PFSK-1 (cell line): ENCODE data around the gene APOO. TPM values are rescaled to one million over a fixed set of nuclear protein-coding genes. Genes with fewer than 3 reads are reported as not detected.

Experiments used
- FOXP2 ChIP-seq: optimal IDR thresholded peaks from 2 replicates; pipeline ENCODE3; 2011; ENCODE audit warnings: borderline replicate concordance, control low read depth, inconsistent platforms; ENCODE audit not compliant: insufficient read depth; ENCODE audit errors: extremely low read length, extremely low read depth
- POLR2AphosphoS5 ChIP-seq: IDR thresholded peaks from 2 replicates; pipeline ENCODE4 v1.6.1; 2012; ENCODE audit warnings: low read depth, mild to moderate bottlenecking, control low read depth, low read length, moderate library complexity
- SIN3A ChIP-seq: IDR thresholded peaks from 2 replicates; pipeline ENCODE4 v1.6.1; 2012; ENCODE audit warnings: mild to moderate bottlenecking, low read length, moderate library complexity, borderline replicate concordance; ENCODE audit not compliant: insufficient read depth
- TAF1 ChIP-seq: IDR thresholded peaks from 2 replicates; pipeline ENCODE4 v1.6.1; 2012; ENCODE audit warnings: low read length, control low read depth, borderline replicate concordance; ENCODE audit not compliant: insufficient read depth
- polyA plus RNA-seq: library from polyadenylated mRNA; unstranded; fragments of >200 nt; gene quantifications from one replicate; pipeline ENCODE4 v1.2.1, GENCODE V29; 2012; ENCODE audit warnings: low read depth, missing spikeins; ENCODE audit not compliant: insufficient read length
- TF ChIP-seq, protein P1 (sequence below), 2 experiments: IDR thresholded peaks; 2 replicates each; pipeline versions ENCODE4 v1.6.1 to v1.8.0; 2011 to 2012; ENCODE audit warnings: low read depth in 2 of 2, low read length in 2 of 2, control low read depth in 1 of 2, inconsistent platforms in 1 of 2, mild to moderate bottlenecking in 1 of 2, moderate library complexity in 1 of 2; ENCODE audit not compliant: insufficient read depth in 1 of 2

Gene APOO
- 19.2 TPM for polyA plus RNA-seq

DNA sequence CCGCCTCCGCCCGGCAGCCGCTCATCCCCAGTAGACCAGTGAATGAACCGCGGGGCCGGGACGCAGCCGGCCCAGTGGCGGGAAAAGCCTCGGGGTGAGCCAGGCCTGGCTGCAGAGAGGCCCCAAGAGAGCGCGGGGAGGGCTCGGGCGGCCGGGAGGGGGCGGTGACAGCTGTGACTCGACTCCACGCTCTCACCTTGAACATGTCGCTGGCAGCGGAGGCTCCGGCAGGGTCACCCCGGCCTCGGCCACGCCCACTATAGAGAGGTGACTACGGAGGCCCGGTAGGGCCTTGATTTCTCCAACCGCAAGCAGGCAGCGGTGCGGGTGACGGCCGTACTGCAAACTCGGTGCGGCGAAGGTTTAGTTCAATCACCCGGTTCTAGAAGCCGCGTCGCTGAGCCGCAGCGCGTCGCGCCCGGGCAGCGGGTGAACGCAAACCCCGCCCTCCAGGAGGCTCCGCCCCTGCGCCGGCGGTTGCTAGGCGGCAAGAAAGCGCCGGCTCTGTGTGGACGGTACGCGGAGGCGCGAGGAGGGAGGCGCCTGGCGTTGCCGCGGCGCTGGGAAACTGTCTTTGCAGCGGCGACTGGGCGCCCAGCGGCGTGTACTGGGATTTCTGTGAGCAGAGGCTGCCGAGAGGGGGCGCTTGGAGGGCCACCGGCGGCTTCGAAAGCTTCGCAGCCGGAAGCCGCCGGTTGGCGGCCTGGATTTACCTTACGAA, at the start of gene APOO, which contains the start of gene CXorf58:
APOO (minus strand) TSS at position 441 of the 721 bp plus-strand sequence; CDS start at position 205, 236 bp downstream.
CXorf58 (plus strand) TSS at position 509 of the 721 bp plus-strand sequence. CDS start 2,297 bp downstream, outside the sequence.
- peak; percentile 17 for TF ChIP-seq FOXP2
- no peak for TF ChIP-seq POLR2AphosphoS5

DNA sequence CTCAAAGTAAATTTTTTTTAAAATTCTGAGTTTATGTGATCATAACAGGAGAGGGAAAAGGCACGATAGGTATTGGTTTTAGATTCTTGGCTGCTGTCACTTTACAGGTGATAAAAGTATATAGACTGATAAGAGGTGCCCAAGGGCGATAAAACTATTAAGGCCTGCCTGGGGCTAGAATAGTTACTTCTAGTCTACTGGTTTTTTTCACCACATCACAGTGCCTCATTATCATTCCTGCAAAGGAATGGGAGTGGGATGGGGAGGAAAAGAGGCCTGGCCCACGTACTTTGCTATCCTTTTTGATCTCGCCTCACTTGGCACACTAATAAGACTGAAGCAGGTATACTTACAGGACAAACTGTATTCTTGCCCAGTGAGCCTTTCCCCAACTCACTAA, 46.7 kb upstream of the APOO start:
- no peak for TF ChIP-seq TAF1
- TF ChIP-seq POLR2AphosphoS5: no peak
- TF ChIP-seq, protein P1, sequence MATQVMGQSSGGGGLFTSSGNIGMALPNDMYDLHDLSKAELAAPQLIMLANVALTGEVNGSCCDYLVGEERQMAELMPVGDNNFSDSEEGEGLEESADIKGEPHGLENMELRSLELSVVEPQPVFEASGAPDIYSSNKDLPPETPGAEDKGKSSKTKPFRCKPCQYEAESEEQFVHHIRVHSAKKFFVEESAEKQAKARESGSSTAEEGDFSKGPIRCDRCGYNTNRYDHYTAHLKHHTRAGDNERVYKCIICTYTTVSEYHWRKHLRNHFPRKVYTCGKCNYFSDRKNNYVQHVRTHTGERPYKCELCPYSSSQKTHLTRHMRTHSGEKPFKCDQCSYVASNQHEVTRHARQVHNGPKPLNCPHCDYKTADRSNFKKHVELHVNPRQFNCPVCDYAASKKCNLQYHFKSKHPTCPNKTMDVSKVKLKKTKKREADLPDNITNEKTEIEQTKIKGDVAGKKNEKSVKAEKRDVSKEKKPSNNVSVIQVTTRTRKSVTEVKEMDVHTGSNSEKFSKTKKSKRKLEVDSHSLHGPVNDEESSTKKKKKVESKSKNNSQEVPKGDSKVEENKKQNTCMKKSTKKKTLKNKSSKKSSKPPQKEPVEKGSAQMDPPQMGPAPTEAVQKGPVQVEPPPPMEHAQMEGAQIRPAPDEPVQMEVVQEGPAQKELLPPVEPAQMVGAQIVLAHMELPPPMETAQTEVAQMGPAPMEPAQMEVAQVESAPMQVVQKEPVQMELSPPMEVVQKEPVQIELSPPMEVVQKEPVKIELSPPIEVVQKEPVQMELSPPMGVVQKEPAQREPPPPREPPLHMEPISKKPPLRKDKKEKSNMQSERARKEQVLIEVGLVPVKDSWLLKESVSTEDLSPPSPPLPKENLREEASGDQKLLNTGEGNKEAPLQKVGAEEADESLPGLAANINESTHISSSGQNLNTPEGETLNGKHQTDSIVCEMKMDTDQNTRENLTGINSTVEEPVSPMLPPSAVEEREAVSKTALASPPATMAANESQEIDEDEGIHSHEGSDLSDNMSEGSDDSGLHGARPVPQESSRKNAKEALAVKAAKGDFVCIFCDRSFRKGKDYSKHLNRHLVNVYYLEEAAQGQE (IDR thresholded peaks at IDR 0.05; ENCODE audit: insufficient read depth in 1 of 2, low read depth in 2 of 2, low read length in 2 of 2): no peak
- TF ChIP-seq SIN3A: no peak
- no peak for TF ChIP-seq FOXP2

DNA sequence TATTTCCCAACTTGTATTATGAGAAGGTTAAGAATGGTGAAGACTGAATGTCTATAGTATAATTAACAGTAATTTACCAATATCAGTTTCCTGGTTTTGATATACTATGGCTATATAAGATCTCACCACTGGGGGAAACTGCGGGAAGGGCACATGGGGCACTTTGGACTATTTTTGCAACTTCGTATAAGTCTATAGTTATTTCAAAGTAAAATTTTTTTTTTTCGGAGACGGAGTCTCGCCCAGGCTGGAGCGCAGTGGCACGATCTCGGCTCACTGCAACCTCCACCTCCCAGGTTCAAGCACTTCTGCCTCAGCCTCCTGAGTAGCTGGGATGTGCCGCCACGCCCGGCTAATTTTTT, 46.2 kb upstream of the APOO start:
- TF ChIP-seq SIN3A (no peak), TAF1 (no peak), POLR2AphosphoS5 (no peak), FOXP2 (no peak)
- TF ChIP-seq, protein P1 (IDR thresholded peaks at IDR 0.05; ENCODE audit: insufficient read depth in 1 of 2, low read depth in 2 of 2, low read length in 2 of 2): no peak

DNA sequence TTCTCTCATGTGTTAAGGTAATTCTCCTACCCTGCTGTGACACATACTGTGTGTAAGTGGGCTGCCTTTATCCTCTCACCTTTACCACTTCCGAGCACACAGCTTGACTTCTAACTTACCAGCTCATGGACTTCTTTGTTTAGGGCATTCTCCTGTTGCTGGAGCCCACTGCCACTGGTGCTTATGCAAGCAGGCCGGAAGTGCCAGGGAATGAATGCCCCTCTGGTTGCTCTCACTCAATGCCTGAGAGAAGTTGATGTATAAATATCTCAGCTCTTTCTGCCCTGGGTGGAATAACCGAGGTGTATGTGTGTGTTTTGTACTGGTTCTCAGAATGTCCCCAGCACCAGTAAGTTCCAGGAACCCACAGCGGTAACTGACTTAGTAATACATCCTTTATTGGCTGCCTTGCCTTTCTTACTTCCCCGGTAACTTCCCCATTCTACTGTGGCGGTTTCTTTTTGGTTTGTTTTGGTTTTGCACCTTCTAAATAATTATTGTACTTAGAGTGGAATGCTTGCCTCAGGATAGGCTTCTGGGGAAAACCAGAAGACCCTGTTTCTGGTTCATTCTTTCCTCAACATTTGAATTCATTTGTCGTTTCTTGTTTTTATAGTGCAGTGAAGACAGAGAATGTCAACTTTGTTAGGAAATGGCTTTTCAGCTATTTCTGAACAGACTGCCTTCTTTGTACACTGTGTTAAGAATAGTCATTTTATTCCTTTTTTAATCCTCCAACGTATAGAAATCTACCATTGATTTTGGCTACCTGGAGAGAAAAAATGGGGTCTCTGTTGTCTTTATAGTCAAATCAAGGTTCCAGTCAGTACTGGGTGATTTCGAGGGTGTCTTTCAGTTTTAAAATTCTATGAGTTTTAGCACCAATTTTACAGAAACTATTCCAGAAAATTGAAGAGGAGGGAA, 45.5 kb upstream of the APOO start:
- TF ChIP-seq, protein P1 (IDR thresholded peaks at IDR 0.05; ENCODE audit: insufficient read depth in 1 of 2, low read depth in 2 of 2, low read length in 2 of 2): no peak
- TF ChIP-seq TAF1 (no peak), POLR2AphosphoS5 (no peak), FOXP2 (no peak), SIN3A (no peak)

DNA sequence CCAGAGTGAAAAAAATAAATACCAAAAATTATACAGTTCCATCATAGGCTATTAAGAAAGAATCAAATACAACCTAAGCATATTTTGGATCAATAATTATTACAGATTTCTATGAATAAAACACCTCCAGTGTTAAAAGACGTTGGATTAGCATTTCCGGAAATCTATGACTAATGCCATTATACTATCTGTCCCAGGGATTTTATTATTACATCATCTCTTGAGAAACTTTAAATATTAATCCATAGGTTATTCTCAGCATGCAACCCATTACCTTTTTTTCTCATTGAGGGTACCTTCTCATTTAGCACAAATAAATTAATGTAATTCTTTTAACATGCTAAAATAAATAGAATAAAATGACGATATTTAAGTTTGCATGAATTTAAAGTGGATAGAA, 44.7 kb upstream of the APOO start:
- no peak for TF ChIP-seq POLR2AphosphoS5
- TF ChIP-seq TAF1: no peak
- no peak for TF ChIP-seq FOXP2
- no peak for TF ChIP-seq SIN3A
- TF ChIP-seq, protein P1 (IDR thresholded peaks at IDR 0.05; ENCODE audit: insufficient read depth in 1 of 2, low read depth in 2 of 2, low read length in 2 of 2): no peak
